HG03342 (cell line): ENCODE data around the gene GUK1.
"Not testable (repeated sequence)": the region's sequence is repeated elsewhere in the genome, so short reads cannot be mapped to it uniquely, and the experiment has no call there.

Experiments used
- ATAC-seq: cut with Tn5 transposase; IDR thresholded peaks from one replicate; pipeline ENCODE4 v1.9.1; 2021; ENCODE audit warnings: mild to moderate bottlenecking, moderate library complexity; ENCODE audit not compliant: unreplicated experiment

The GUK1 gene

GRCh38 chr1:228175316-228176023, 35.4 kb downstream of the GUK1 start:
- ATAC-seq, result no peak

DNA sequence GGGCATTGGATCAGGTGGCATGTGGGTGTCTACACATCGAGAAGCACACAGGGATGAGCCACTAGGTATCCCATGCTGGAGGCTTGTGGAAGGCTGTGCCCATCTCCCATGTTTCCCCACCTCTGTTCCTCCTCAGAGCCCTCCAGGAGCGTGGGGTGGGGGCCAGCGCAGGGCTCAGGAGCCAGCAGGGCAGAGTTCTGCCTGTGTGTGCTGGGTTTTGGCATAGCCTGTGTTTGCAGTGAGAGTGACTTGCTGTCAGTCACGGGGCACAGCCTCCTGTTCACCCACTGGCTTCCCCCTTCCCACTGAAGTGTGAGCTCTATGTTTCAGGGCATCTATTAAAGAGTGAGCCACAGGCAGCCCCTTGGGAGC, 35.9 kb downstream of the GUK1 start:
- ATAC-seq, result no peak

- ATAC-seq, result no peak
Measured at GRCh38 chr1:228176461-228177182, 36.5 kb downstream of the GUK1 start.

- ATAC-seq, result no peak
Measured at GRCh38 chr1:228177183-228177475, 37.0 kb downstream of the GUK1 start.

GRCh38 chr1:228177721-228178710, 37.9 kb downstream of the GUK1 start:
- no peak for ATAC-seq

DNA sequence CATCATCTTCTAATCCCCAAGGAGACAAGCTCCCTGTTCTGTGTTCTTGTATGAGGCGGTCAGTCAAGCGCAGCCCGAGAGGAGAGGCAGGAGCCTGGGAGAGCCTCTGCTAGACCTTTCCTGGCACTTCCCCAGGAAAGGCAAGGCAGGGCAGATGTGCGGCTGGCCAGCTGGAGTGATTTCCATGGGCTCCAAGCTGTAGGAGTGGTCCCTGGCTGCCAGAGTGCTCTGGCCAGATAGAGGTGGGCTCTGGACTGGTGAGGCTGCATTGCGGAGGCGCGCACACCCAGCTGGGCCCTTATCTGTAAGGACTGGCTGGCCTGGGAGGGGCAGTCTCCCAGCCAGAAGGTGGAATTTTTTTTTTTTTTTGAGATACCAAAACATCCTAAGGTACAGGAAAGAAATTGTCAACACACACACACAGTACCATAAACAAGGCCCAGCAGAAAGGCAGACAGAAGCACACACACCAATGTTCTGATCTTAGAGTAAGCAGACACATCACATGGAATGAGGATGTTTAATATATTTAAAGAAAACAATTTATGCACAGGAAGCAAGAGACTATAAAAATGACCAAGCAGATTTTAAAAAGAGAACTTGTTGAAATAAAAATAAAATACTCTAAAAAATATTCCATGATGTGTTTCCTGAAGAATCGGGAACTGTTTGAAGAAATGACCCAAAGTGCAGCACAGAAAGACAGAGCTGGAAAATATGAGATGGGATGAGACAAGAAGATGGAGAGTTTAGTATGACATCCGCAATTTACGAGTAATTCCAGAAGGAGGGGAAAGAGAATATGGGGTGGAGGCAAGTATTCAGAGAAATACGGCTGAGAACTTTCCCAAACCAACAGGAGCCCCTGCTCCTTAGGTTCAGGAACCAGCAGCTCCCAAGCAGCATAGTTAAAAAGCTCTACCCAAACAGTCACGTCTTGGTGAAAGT, 38.9 kb downstream of the GUK1 start:
- ATAC-seq, result no peak

DNA sequence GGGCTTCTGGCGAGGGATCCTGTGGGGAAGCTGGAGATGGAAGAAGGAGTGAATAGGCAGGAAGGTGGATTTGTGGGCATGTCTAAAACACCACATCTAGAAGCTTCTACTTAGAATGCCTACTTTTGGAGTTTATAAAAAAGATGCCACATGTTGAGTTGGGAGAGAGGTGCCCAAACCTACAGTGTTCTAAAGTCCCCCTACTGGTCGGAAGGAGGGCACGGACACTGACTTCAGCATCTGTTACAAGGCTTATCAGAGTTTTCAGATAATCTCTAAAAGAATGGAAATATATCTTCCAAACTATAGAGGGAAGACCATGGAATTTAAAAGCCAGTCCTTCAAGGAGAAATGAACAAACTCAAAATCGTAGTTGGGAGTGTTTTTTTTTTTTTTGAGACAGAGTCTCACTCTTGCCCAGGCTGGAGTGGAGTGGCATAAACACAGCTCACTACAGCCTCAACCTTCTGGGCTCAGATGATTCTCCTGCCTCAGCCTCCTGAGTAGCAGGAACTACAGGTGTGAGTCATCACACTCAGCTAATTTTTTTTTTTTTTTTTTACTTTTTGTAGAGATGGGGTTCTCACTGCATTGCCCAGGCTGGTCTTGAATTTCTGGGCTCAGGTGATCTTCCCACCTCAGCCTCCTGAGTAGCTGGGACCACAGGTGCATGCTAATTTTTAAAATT, 40.3 kb downstream of the GUK1 start:
- ATAC-seq, result no peak

DNA sequence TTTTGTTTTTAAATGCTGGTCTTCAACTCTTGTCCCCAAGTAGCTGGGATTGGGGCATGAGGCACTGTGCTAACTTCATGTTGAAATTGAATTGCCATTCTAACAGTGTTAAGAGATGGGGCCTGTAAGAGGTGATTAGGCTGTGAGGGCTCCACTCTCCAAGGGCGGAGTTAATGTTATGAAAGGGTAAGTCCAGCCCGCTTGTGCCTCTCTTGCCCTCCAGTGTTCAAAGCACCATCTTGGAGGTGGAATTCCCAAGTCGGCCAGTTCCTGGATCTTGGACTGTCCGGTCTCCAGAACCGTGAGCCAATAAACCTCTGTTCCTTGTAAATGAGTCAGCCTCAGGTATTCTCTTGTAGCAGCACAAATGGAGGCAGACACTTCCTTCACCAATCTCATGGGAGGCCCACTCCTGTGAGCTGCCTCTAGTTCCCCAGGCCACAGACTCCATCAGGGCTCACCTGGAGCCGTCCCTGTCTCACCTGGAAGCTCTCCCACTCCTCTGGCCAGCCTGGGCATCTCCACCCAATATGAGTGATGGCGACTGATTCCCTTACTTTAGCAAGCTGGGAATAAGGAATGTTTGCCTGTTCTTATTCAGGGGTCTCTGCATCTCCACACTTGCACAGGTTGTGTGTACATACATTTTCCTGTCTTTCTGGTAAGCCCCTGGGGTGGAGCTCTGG, 41.0 kb downstream of the GUK1 start:
- no peak for ATAC-seq

DNA sequence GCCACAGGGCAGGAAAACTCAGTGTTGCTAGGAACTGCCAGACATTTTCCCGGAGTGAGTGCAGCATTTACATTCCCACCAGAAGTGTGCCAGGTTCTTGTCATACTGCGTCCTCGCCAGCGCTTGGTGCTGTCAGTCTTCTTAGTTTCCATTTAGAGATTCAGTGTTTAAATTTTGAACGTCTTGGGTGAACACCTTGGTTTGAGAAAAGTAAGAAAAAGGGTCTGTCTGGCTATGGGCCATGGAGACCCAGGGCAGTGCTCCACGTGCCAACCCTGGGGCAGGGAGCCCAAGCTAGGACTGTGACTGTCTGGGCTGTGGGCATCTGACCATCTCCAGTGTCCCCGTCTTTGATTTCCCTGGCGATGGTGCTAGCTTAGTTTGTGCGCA, 41.6 kb downstream of the GUK1 start:
- no peak for ATAC-seq

- ATAC-seq, result no peak
Measured at GRCh38 chr1:228182296-228183030, 42.4 kb downstream of the GUK1 start.

DNA sequence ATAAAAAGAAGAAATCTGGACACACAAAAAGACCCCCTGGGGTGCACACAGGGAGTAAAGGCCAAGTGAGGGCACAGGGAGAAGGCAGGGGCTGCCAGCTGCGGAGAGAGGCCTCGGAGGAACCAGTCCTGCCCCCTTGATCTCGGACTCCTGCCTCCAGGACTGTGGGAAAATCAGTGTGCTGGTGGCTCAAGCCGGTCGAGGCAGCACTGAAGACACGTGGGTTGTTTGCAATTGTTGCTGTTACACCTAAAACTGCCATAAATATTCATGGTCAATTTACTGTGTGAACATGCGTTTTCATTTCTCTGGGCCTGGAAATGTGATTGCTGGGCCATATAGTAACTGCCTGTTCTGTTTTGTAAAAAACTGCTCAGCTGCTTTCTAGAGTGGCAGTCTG, 44.1 kb downstream of the GUK1 start:
- ATAC-seq, result no peak

GRCh38 chr1:228185641-228185965, 45.5 kb downstream of the GUK1 start:
- no peak for ATAC-seq

- ATAC-seq, result not testable (repeated sequence)
Measured at GRCh38 chr1:228188249-228188648, 48.2 kb downstream of the GUK1 start.

DNA sequence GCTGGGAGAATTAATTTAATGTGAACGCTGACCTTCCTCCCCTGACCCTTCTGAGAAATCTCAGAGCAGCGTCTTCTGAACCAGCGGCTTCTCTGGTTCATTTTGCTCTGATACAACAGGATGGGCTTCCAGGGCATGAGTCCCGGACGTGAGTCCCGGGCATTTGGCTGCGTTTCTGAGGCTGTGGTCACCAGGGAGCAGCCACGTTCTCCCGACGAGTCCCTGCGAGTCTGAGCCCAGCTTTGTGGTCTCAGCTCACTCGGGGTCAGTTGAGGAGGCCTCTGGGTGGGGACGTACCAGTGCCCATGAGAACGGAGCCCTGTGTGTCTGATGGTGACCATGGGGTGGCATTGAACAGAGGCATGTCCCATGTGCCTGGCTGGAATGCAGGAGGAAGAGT, 50.1 kb downstream of the GUK1 start:
- no peak for ATAC-seq

GRCh38 chr1:228190778-228191177, 50.7 kb downstream of the GUK1 start:
- ATAC-seq, result no peak

DNA sequence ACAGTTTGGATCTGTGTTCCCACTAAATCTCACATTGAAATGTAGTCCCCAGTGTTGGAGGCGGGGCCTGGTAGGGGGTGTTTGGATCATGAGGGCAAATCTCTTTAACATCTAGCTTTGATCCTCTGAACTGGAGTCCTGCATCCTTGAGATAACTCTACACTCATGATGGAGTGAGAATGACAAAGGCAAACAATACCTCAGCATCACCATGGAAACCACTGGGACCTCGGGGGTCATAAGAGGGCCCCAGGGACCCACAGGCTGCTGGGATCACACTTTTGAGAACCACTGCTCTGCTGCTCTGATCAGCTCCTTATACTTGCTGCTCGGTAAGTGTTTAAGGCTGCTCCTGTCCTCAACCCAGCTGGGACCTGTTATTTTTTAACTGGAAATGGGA, 54.4 kb downstream of the GUK1 start:
- ATAC-seq, result no peak

GRCh38 chr1:228194921-228195812, 55.1 kb downstream of the GUK1 start:
- ATAC-seq, result no peak
